HUES48 (cell line): ENCODE results near the gene GABRB1.
A peak's percentile ranks its signal among the peaks of the same experiment; 100 is the strongest.

Source experiments
- H3K27ac ChIP-seq: one replicate; pipeline ENCODE4 v1.7.0; 2013; ENCODE audit warnings: low read depth, low read length, inconsistent platforms
- H3K27me3 ChIP-seq: 2 replicates; pipeline ENCODE4 v1.6.1; 2013; ENCODE audit warnings: mild to moderate bottlenecking, low read length; ENCODE audit not compliant: control insufficient read depth, insufficient read depth
- H3K36me3 ChIP-seq: 2 replicates; pipeline ENCODE4 v1.6.1; 2013; ENCODE audit warnings: low read length; ENCODE audit not compliant: control insufficient read depth, insufficient read depth
- H3K4me1 ChIP-seq: 2 replicates; pipeline ENCODE4 v1.6.1; 2013; ENCODE audit warnings: mild to moderate bottlenecking, low read length; ENCODE audit not compliant: control insufficient read depth, insufficient read depth
- H3K4me3 ChIP-seq: 2 replicates; pipeline ENCODE4 v1.5.1; 2013; ENCODE audit warnings: mild to moderate bottlenecking, low read depth, low read length
- H3K9ac ChIP-seq: 2 replicates; pipeline ENCODE4 v1.6.1; 2013; ENCODE audit warnings: mild to moderate bottlenecking, low read depth, low read length, moderate library complexity
- H3K9me3 ChIP-seq: 2 replicates; pipeline ENCODE4 v1.6.1; 2013; ENCODE audit warnings: low read length; ENCODE audit not compliant: control insufficient read depth, insufficient read depth

GABRB1 gene

DNA sequence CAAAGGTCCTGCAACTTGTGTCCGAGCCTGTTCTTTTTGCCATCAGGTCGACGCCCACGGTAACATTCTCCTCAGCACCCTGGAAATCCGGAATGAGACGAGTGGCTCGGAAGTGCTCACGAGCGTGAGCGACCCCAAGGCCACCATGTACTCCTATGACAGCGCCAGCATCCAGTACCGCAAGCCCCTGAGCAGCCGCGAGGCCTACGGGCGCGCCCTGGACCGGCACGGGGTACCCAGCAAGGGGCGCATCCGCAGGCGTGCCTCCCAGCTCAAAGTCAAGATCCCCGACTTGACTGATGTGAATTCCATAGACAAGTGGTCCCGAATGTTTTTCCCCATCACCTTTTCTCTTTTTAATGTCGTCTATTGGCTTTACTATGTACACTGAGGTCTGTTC lies 394.3 kb downstream of the GABRB1 start:
- H3K9me3 ChIP-seq: no peaks in the 10 kb centered on the region
- H3K27ac ChIP-seq: no peak overlapping the region
- no peaks in the 10 kb centered on the region for H3K27me3 ChIP-seq
- H3K4me1 ChIP-seq: no peaks in the 10 kb centered on the region
- H3K9ac ChIP-seq: no peak overlapping the region
- H3K4me3 ChIP-seq: no peak overlapping the region
- no peaks in the 10 kb centered on the region for H3K36me3 ChIP-seq

DNA sequence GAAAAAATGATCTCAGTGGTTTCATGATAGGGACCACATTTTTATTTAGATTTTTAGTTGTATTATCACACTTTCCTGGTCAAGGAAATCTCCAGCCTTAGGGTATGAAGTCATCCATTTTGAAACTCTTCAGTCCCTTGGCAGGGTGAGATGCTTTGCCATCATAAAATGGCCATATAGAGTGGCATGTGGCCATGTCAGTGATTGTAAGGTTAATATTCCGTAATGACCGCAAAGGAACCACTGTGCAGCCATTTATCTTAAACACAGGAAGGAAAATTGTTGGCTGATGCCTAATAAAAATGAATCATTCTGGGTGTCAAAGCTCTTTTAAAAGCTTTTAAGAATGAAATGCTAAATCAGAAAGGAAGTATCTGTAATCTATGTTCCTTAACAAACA lies 396.6 kb downstream of the GABRB1 start:
- peaks cover 11% of the 10 kb centered on the region; the same call in 1 of the 2 replicates for H3K4me1 ChIP-seq
- H3K27me3 ChIP-seq: no peaks in the 10 kb centered on the region
- H3K27ac ChIP-seq: no peak overlapping the region
- no peaks in the 10 kb centered on the region for H3K36me3 ChIP-seq
- no peak overlapping the region for H3K4me3 ChIP-seq
- no peak overlapping the region for H3K9ac ChIP-seq
- no peaks in the 10 kb centered on the region for H3K9me3 ChIP-seq

DNA sequence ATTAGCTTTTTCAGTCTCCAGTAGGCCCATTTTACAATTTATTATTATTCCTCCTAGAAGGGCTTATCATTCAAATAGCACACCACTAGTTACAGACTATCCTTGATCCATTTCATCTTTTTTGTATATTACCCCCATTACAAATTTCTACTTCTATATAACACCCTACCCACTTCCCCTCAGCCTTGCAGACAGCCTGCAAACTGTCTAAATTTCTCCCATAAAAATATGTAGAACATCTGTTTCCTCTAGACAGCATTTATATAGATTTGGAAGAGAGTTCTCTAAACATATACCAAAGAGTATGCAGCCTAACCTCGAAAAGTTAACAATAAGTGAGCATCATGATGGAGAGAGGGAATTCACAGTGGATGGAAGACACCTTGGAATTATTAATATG lies 401.4 kb downstream of the GABRB1 start:
- no peak overlapping the region for H3K9ac ChIP-seq
- no peaks in the 10 kb centered on the region for H3K9me3 ChIP-seq
- no peaks in the 10 kb centered on the region for H3K36me3 ChIP-seq
- H3K4me1 ChIP-seq: peaks cover 11% of the 10 kb centered on the region; the same call in 1 of the 2 replicates
- H3K4me3 ChIP-seq: no peak overlapping the region
- H3K27me3 ChIP-seq: no peaks in the 10 kb centered on the region
- no peak overlapping the region for H3K27ac ChIP-seq

DNA sequence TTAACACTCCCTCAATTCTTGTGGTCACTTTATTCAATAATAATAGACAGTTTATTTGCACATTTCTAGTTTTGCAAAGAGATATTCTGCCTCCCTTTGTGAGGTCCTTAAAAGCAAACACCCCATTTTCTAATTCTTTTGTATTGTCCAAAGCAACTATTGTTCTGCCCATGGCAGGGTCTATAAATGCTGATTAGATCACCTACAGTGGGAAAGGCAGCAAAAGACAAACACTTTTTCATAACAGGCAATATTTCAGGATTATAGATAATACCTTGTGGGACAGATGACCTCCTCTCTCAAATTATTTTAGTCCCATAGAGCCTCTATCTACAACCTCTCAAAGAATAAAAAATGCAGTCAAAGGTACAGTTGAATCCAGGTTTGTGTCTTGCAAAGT lies 403.6 kb downstream of the GABRB1 start:
- H3K27ac ChIP-seq: no peak overlapping the region
- no peak overlapping the region for H3K9ac ChIP-seq

DNA sequence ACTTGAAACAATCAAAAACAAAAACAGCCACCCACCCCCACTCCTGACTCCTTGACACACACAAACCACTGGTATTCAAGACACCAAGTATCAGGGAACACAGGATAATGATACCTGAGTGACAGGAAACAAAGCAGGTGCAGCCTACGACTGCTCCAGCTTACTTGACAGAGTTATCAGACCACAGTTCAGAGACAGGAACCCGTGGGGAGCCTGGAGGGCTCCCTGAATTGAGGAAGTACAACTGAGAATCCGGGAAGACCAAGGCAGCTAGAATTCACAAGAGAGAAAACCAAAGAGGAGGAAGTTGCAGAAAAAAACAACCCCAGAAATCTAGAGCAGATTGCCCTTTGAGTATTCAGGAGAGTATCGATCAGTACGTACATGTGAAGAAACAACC lies 411.6 kb downstream of the GABRB1 start:
- no peak overlapping the region for H3K4me3 ChIP-seq
- H3K9me3 ChIP-seq: no peaks in the 10 kb centered on the region
- H3K4me1 ChIP-seq: peaks cover 11% of the 10 kb centered on the region
- H3K27ac ChIP-seq: no peak overlapping the region
- no peak overlapping the region for H3K9ac ChIP-seq
- no peaks in the 10 kb centered on the region for H3K27me3 ChIP-seq
- H3K36me3 ChIP-seq: no peaks in the 10 kb centered on the region

More for the DNA sequence above, 403.6 kb downstream of the GABRB1 start:
- H3K27me3 ChIP-seq: no peaks in the 10 kb centered on the region
- H3K4me3 ChIP-seq: no peak overlapping the region
- H3K9me3 ChIP-seq: no peaks in the 10 kb centered on the region
- no peaks in the 10 kb centered on the region for H3K36me3 ChIP-seq
- peaks cover 11% of the 10 kb centered on the region; the same call in 1 of the 2 replicates for H3K4me1 ChIP-seq

DNA sequence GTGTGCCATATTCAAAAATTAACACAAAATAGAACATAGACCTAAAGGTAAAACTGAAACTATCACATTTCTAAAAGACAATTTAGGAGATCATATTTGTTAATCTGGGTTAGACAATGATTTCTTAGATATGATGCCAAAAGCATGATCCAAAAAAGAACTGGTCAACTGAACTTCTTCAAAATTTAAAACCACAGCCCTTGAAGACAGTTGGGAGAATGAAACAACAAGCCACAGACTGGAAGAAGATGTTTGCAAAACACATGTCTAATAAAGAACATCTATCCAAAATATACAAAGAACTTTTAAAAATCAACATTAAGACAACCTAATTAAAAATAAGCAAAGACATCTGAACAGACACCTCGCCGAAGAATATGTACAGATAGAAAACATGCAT lies 412.7 kb downstream of the GABRB1 start:
- no peaks in the 10 kb centered on the region for H3K27me3 ChIP-seq
- no peak overlapping the region for H3K4me3 ChIP-seq
- no peaks in the 10 kb centered on the region for H3K36me3 ChIP-seq
- H3K9ac ChIP-seq: no peak overlapping the region
- no peak overlapping the region for H3K27ac ChIP-seq
- H3K9me3 ChIP-seq: no peaks in the 10 kb centered on the region
- H3K4me1 ChIP-seq: peaks cover 11% of the 10 kb centered on the region

DNA sequence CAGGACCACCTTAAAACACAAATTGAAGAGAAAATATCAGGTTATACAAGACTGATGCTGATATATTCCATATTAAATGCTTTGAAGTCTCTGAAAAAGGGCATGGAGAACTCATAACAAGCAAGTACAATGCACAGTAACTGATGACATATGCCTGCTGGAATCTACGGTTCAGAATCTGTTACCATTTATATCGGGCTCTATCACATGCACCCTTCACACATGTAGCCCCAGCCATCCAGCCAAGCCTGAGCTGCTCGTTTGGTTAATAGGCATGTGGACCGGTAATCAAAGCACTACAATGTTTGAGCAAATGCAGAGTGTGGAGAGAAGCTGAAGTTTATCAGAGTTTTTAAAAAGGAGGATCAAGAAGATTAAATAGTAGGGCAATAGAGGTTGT lies 420.3 kb downstream of the GABRB1 start:
- H3K27me3 ChIP-seq: no peaks in the 10 kb centered on the region
- no peaks in the 10 kb centered on the region for H3K9me3 ChIP-seq
- H3K9ac ChIP-seq: no peak overlapping the region
- no peak overlapping the region for H3K27ac ChIP-seq
- H3K4me1 ChIP-seq: no peaks in the 10 kb centered on the region
- H3K36me3 ChIP-seq: no peaks in the 10 kb centered on the region
- no peak overlapping the region for H3K4me3 ChIP-seq

DNA sequence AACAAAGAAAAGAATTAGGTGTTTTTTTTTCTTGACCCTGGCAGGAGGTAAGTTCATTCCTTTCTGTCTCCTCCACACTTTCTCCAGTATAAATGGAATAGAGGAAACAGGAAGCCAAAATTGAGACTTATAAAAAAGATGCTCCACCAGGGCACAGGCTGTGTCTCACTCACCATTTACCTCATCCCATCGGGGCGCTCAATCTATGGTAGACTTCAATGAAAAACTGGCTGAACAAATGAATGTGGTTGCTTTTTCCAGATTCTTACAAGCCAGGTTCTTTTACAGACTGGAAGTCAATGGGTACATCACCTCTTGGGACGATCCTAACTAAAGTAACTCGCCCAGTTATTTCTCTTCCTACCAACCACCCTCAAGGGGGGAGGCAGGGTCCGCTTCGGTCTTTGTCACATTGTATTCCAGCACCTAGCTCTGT lies 431.4 kb downstream of the GABRB1 start:
- no peaks in the 10 kb centered on the region for H3K27me3 ChIP-seq
- H3K4me3 ChIP-seq: peak overlapping the region; percentile 88
- H3K9me3 ChIP-seq: no peaks in the 10 kb centered on the region
- peak overlapping the region; percentile 62 for H3K9ac ChIP-seq
- H3K27ac ChIP-seq: peak overlapping the region; percentile 70
- H3K36me3 ChIP-seq: no peaks in the 10 kb centered on the region
- peaks cover 10% of the 10 kb centered on the region; the same call in 1 of the 2 replicates for H3K4me1 ChIP-seq

DNA sequence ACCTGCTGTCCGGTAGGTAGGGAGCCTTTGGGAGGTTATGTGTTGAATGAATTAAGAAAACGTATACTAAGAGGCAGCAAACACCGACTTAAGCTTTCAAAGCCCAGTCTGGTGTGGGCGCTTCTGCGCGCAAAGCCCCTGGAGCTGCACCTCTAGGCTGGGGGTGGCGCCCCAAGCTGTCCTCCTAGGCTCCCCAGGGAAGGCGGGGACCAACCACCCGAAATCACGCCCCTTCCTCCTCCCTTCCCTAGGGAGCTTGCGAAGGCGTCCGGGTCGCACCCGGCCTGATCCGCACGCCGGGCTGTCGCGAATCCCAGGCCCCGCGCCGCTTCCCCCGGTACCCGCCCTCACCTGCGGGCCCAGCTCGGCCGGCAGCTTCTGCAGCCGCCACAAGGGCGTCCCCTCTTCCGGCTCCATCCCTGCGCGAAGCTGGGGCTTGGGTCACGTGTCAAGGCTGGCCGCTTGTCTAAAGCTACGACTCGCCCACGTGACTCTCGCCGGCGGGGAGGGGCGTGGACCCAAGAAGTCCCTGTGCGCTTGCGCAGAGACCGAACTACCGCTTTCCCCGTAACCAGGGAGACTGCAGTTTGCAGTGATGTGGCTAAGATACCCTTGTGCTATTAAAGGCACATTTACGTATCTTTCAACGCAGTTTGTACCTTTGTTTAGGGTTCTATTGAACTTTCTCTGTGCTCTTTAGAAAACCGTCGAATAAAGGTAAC lies 432.0 kb downstream of the GABRB1 start, which contains the start of gene COMMD8:
Gene COMMD8 (minus strand): TSS at position 468 of the 722 bp plus-strand sequence. CDS start 51 bp downstream, at position 417.
- H3K27ac ChIP-seq: peak within 1 kb of the TSS; percentile 70
- H3K36me3 ChIP-seq: no peaks in the 10 kb centered on the region
- H3K27me3 ChIP-seq: no peaks in the 10 kb centered on the region
- no peaks in the 10 kb centered on the region for H3K9me3 ChIP-seq
- H3K9ac ChIP-seq: peak within 1 kb of the TSS; percentile 62
- peaks cover 10% of the 10 kb centered on the region; the same call in 1 of the 2 replicates for H3K4me1 ChIP-seq
- peak within 1 kb of the TSS; percentile 88 for H3K4me3 ChIP-seq

DNA sequence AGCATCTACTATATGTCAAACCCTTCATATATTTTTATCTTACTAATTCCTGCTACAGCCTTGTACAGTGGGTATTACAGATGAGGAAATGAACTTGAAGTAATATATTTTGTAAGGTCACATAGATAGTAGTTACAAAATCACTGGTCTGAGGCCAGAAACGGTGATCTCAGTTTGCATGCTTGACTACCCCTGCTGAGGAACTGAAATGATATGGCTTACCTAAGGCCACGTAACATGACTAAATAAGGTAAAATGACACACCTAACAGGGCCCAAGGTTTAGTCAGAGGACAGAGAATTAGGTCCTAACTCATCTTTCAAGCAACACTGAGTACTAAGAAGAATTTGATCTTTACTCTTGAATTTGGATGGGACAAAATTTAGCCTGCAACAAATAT lies 433.6 kb downstream of the GABRB1 start:
- Histone ChIP-seq H3K9ac (no peak overlapping the region), H3K4me3 (no peak overlapping the region), H3K9me3 (no peaks in the 10 kb centered on the region), H3K36me3 (no peaks in the 10 kb centered on the region), H3K27me3 (no peaks in the 10 kb centered on the region), H3K27ac (no peak overlapping the region), H3K4me1 (peaks cover 10% of the 10 kb centered on the region; the same call in 1 of the 2 replicates)

DNA sequence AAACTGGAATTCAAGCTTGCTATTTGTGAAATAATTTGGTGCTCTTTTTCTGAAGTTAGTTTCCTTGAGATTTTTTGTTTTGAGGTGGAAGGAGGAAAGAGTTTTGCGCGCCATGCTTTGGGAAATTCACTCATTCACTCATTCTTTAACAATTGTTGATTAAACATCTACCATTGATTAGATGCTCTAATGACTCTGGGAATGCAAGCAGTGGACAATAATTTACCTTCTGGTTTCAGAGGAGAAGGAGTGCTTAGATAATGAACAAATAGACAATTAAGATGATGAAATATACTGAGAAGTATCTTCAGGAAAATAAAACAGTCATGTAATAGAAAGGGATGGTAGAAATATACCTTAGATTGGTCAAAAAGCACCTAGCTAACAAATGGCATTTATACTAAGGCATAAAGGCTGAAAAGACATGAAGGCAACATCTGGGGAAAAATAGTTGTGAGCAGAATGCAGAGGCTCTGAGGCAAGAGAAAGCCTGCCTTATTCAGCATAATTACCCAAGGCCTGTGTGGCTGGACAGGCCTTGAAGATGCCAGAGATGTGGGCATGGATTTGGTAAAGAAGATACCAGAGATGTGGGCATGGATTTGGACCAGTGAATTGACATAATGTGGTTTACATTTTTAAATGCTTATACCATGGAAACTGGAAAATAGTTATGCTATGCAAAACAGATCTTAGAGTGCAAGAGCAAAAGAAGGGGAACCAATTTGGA lies 434.9 kb downstream of the GABRB1 start:
- Histone ChIP-seq H3K36me3 (no peaks in the 10 kb centered on the region), H3K27me3 (no peaks in the 10 kb centered on the region), H3K4me1 (peaks cover 10% of the 10 kb centered on the region; the same call in 1 of the 2 replicates), H3K4me3 (no peak overlapping the region), H3K27ac (no peak overlapping the region), H3K9me3 (no peaks in the 10 kb centered on the region), H3K9ac (no peak overlapping the region)
